ENCODE results near the gene OR10H2.

- TF ChIP-seq CTCF (conservative IDR thresholded peaks at IDR 0.05; ENCODE audit: low read length) (no peak), EZH2phosphoT487 (IDR thresholded peaks at IDR 0.05; ENCODE audit: borderline replicate concordance) (no peak)
Measured at GRCh38 chr19:15722956-15723355, 4.9 kb upstream of the OR10H2 start.

Data from Loucy (cell line).